DOHH2 (cell line): ENCODE measurements around the gene RNF19B.

Source experiments
- H3F3A ChIP-seq: fragments of 200-600 bp; sonication (generic), shearing (Covaris generic); 2 replicates; pipeline ENCODE4 v1.6.0; 2016; ENCODE audit warnings: antibody characterized with exemption, mild to moderate bottlenecking; ENCODE audit not compliant: control insufficient read depth, insufficient read depth
- H3K27ac ChIP-seq: fragments of 200-600 bp; sonication (generic); 2 replicates; pipeline ENCODE4 v1.5.1; 2014; ENCODE audit warnings: low read depth, mild to moderate bottlenecking, low read length, moderate library complexity
- H3K27me3 ChIP-seq: fragments of 200-600 bp; sonication (generic); 2 replicates; pipeline ENCODE4 v1.6.1; 2014; ENCODE audit warnings: mild to moderate bottlenecking, low read length, mixed read lengths; ENCODE audit not compliant: control insufficient read depth
- H3K36me3 ChIP-seq: fragments of 200-600 bp; sonication (generic); 2 replicates; pipeline ENCODE4 v1.6.1; 2014; ENCODE audit warnings: mild to moderate bottlenecking, low read length, moderate library complexity, mixed read lengths; ENCODE audit not compliant: control insufficient read depth
- H3K4me1 ChIP-seq: fragments of 200-600 bp; sonication (generic); 2 replicates; pipeline ENCODE4 v1.6.1; 2014; ENCODE audit warnings: mild to moderate bottlenecking, low read length, mixed read lengths; ENCODE audit not compliant: control insufficient read depth
- H3K4me2 ChIP-seq: fragments of 200-600 bp; sonication (generic); 2 replicates; pipeline ENCODE4 v1.6.0; 2014; ENCODE audit warnings: mild to moderate bottlenecking, low read length, moderate library complexity
- H3K4me3 ChIP-seq: fragments of 200-600 bp; sonication (generic); 2 replicates; pipeline ENCODE4 v1.5.1; 2014; ENCODE audit warnings: mild to moderate bottlenecking, low read length, mixed read lengths
- H3K79me2 ChIP-seq: fragments of 200-600 bp; sonication (generic); 2 replicates; pipeline ENCODE4 v1.6.1; 2014; ENCODE audit warnings: mild to moderate bottlenecking, low read length, mixed read lengths; ENCODE audit not compliant: control insufficient read depth
- H3K9me2 ChIP-seq: fragments of 200-600 bp; sonication (generic); replicated peaks from 2 replicates; pipeline ENCODE4 v1.6.1; 2014; ENCODE audit warnings: mild to moderate bottlenecking, low read length, mixed read lengths; ENCODE audit not compliant: control insufficient read depth
- H3K9me3 ChIP-seq: fragments of 200-600 bp; sonication (generic); 2 replicates; pipeline ENCODE4 v1.6.1; 2014; ENCODE audit warnings: antibody characterized with exemption, low read length, mixed read lengths; ENCODE audit not compliant: control insufficient read depth, insufficient read depth
- H4K20me1 ChIP-seq: fragments of 200-600 bp; sonication (generic); 2 replicates; pipeline ENCODE4 v1.6.0; 2014; ENCODE audit warnings: low read depth, mild to moderate bottlenecking, antibody characterized with exemption, low read length, moderate library complexity; ENCODE audit not compliant: control insufficient read depth, insufficient read depth
- EZH2phosphoT487 ChIP-seq: fragments of 200-600 bp; sonication (generic); IDR thresholded peaks from 2 replicates; pipeline ENCODE4 v1.6.1; 2017; ENCODE audit warnings: borderline replicate concordance, mild to moderate bottlenecking, antibody characterized with exemption, low read length, moderate library complexity, mixed read lengths
- TF ChIP-seq, protein P1 (sequence below): fragments of 200-600 bp; sonication (generic); IDR thresholded peaks from one replicate; pipeline ENCODE4 v1.5.1; 2014; ENCODE audit warnings: antibody characterized with exemption, mild to moderate bottlenecking, low read depth, low read length; ENCODE audit not compliant: poor library complexity, severe bottlenecking

RNF19B gene

GRCh38 chr1:32984455-32985171 is 20.0 kb upstream of the RNF19B start:
- no peak overlapping the region for H3K4me2 ChIP-seq
- H3K27ac ChIP-seq, result no peak overlapping the region
- no peak overlapping the region for H3K4me3 ChIP-seq
- peaks cover 45% of the 10 kb centered on the region for H3K4me1 ChIP-seq
- no peaks in the 10 kb centered on the region for H3K9me3 ChIP-seq
- TF ChIP-seq, protein P1, sequence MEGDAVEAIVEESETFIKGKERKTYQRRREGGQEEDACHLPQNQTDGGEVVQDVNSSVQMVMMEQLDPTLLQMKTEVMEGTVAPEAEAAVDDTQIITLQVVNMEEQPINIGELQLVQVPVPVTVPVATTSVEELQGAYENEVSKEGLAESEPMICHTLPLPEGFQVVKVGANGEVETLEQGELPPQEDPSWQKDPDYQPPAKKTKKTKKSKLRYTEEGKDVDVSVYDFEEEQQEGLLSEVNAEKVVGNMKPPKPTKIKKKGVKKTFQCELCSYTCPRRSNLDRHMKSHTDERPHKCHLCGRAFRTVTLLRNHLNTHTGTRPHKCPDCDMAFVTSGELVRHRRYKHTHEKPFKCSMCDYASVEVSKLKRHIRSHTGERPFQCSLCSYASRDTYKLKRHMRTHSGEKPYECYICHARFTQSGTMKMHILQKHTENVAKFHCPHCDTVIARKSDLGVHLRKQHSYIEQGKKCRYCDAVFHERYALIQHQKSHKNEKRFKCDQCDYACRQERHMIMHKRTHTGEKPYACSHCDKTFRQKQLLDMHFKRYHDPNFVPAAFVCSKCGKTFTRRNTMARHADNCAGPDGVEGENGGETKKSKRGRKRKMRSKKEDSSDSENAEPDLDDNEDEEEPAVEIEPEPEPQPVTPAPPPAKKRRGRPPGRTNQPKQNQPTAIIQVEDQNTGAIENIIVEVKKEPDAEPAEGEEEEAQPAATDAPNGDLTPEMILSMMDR, result no peak
- no peak for TF ChIP-seq EZH2phosphoT487
- H3K36me3 ChIP-seq, result no peaks in the 10 kb centered on the region
- no peaks in the 10 kb centered on the region for H3K79me2 ChIP-seq
- no peaks in the 10 kb centered on the region for H4K20me1 ChIP-seq
- H3K9me2 ChIP-seq, result no peaks in the 10 kb centered on the region
- H3K27me3 ChIP-seq, result no peaks in the 10 kb centered on the region
- H3F3A ChIP-seq, result no peaks in the 10 kb centered on the region

DNA sequence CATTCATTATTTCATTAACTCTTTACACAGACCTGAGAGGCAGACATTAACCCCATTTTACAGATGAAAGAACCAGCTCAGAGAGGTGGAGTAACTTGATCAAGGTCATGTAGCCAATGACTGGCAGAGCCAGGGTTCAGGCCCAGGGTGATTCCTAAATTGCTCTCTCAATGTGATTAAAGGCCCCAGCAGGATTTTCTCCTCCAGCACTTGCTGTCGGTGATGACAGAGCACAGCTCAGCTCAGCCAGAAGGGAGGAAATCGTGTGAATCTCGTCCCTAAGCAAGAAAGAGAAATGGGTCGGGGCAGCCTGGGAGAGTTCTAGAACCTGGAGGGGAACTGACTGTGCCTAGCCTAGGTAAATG is 19.5 kb upstream of the RNF19B start:
- H3K27me3 ChIP-seq, result no peaks in the 10 kb centered on the region
- H3K27ac ChIP-seq, result no peak overlapping the region
- H3K79me2 ChIP-seq, result no peaks in the 10 kb centered on the region
- no peak overlapping the region for H3K4me2 ChIP-seq
- no peaks in the 10 kb centered on the region for H3K9me2 ChIP-seq
- TF ChIP-seq EZH2phosphoT487, result no peak
- TF ChIP-seq, protein P1, result no peak
- no peaks in the 10 kb centered on the region for H3K9me3 ChIP-seq
- H3K36me3 ChIP-seq, result no peaks in the 10 kb centered on the region
- no peaks in the 10 kb centered on the region for H4K20me1 ChIP-seq
- no peak overlapping the region for H3K4me3 ChIP-seq
- H3K4me1 ChIP-seq, result peaks cover 40% of the 10 kb centered on the region
- H3F3A ChIP-seq, result no peaks in the 10 kb centered on the region

DNA sequence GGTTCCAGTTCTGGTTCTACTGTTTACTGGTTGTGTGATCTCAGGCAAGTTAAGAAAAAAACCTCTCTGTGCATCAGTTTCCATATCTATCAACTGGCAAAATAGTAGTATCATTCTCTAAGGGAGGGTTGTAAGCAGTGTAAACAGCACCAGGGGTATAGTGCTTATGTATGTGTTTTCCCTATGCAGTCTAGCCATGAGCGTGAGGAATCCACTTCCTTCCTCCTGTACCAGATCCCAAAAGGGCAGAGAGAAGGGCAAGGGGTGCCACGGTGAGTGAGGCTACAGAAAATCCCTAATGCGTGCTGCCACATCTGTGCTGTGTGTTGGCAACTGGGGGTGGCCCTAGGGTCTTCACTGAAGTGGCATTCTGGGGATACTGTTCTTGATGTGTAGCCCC is 18.4 kb upstream of the RNF19B start:
- H3F3A ChIP-seq, result no peaks in the 10 kb centered on the region

More for the DNA sequence above, 18.4 kb upstream of the RNF19B start:
- Histone ChIP-seq H3K36me3 (no peaks in the 10 kb centered on the region), H3K79me2 (no peaks in the 10 kb centered on the region), H3K27ac (no peak overlapping the region), H3K4me3 (no peak overlapping the region), H3K9me3 (no peaks in the 10 kb centered on the region), H4K20me1 (no peaks in the 10 kb centered on the region), H3K27me3 (no peaks in the 10 kb centered on the region), H3K4me2 (no peak overlapping the region), H3K9me2 (no peaks in the 10 kb centered on the region), H3K4me1 (peaks cover 38% of the 10 kb centered on the region)
- no peak for TF ChIP-seq EZH2phosphoT487
- TF ChIP-seq, protein P1, result no peak
